HL-60 (cell line): ENCODE measurements around the gene CES3.

Experiments
- DNase-seq, 2 experiments: peaks; one replicate each; pipeline ENCODE4 v3.0.0-alpha.2; 2010 to 2020; ENCODE audit warnings: low read depth in 1 of 2, low spot score in 1 of 2
- H3K27ac ChIP-seq: fragments of 250-450 bp; sonication (Bioruptor Pico); replicated peaks from 2 replicates; pipeline ENCODE4 v1.5.1; 2020; ENCODE audit warnings: mild to moderate bottlenecking, moderate library complexity
- H3K27me3 ChIP-seq: fragments of 250-450 bp; sonication (Bioruptor Pico); 2 replicates; pipeline ENCODE4 v1.5.1; 2021; ENCODE audit warnings: mild to moderate bottlenecking, moderate library complexity; ENCODE audit not compliant: insufficient read depth, poor library complexity, severe bottlenecking
- H3K4me3 ChIP-seq: replicated peaks from 2 replicates; pipeline ENCODE4 v1.5.1; 2011; ENCODE audit warnings: mild to moderate bottlenecking, control low read depth, low read length; ENCODE audit not compliant: insufficient read depth
- CTCF ChIP-seq: IDR thresholded peaks from one replicate; pipeline ENCODE4 v1.5.1; 2011; ENCODE audit warnings: low read length, control low read depth, inconsistent platforms; ENCODE audit not compliant: insufficient read depth
- GABPA ChIP-seq: IDR thresholded peaks from 2 replicates; pipeline ENCODE4 v1.6.1; 2012; ENCODE audit warnings: low read depth
- POLR2AphosphoS5 ChIP-seq: IDR thresholded peaks from 2 replicates; pipeline ENCODE4 v1.6.1; 2012; ENCODE audit warnings: low read depth
- REST ChIP-seq: IDR thresholded peaks from 2 replicates; pipeline ENCODE4 v1.6.1; 2012; ENCODE audit warnings: low read depth; ENCODE audit not compliant: insufficient replicate concordance
- SPI1 ChIP-seq: IDR thresholded peaks from 2 replicates; pipeline ENCODE4 v1.6.1; 2012; ENCODE audit warnings: low read depth, mild to moderate bottlenecking, borderline replicate concordance

CES3 gene

GRCh38 chr16:66924527-66925321, 36.3 kb upstream of the CES3 start:
- TF ChIP-seq CTCF: peak; percentile 23
- TF ChIP-seq REST: no peak
- DNase-seq: no peak
- Histone ChIP-seq H3K27ac (no peak overlapping the region), H3K4me3 (no peak overlapping the region), H3K27me3 (peaks cover 36% of the 10 kb centered on the region)

- TF ChIP-seq REST: no peak
- TF ChIP-seq POLR2AphosphoS5: no peak
- TF ChIP-seq GABPA: no peak
- TF ChIP-seq SPI1: no peak
- TF ChIP-seq CTCF: no peak
- DNase-seq: no peak
- Histone ChIP-seq H3K27ac (no peak within 1 kb of the TSS), H3K27me3 (peaks cover 36% of the 10 kb centered on the region), H3K4me3 (no peak within 1 kb of the TSS)
Measured at GRCh38 chr16:66925322-66925840, 35.7 kb upstream of the CES3 start, which contains the start of gene RRAD. RRAD (minus strand) TSS chr16:66925535; CDS start chr16:66925179, 356 bp downstream.

GRCh38 chr16:66926171-66926947, 34.7 kb upstream of the CES3 start:
- H3K27ac ChIP-seq: no peak overlapping the region
- TF ChIP-seq SPI1 (no peak), CTCF (no peak), GABPA (no peak), REST (no peak), POLR2AphosphoS5 (no peak)
- DNase-seq: no peak
- peaks cover 31% of the 10 kb centered on the region for H3K27me3 ChIP-seq
- H3K4me3 ChIP-seq: no peak overlapping the region
